Measurements from ENCODE around the gene RPL6.
"Not testable (repeated sequence)": the region's sequence is repeated elsewhere in the genome, so short reads cannot be mapped to it uniquely, and the experiment has no call there.

The RPL6 gene

GRCh38 chr12:112409064-112409905 is at the start of gene RPL6:
TSS of gene RPL6 (minus strand) at chr12:112409605. CDS start at chr12:112408656, 949 bp downstream.
- peak; percentile 63 for DNase-seq (ENCODE audit: low read depth)

- no peak for DNase-seq (ENCODE audit: low read depth)
Measured at GRCh38 chr12:112458751-112459150, 49.3 kb upstream of the RPL6 start.

GRCh38 chr12:112458330-112458729 is 48.9 kb upstream of the RPL6 start:
- DNase-seq (ENCODE audit: low read depth): no peak

- not testable (repeated sequence) for DNase-seq (ENCODE audit: low read depth)
Measured at GRCh38 chr12:112457142-112457541, 47.7 kb upstream of the RPL6 start.

GRCh38 chr12:112456029-112456428 is 46.6 kb upstream of the RPL6 start:
- no peak for DNase-seq (ENCODE audit: low read depth)

GRCh38 chr12:112450725-112451124 is 41.3 kb upstream of the RPL6 start:
- no peak for DNase-seq (ENCODE audit: low read depth)

- DNase-seq (ENCODE audit: low read depth): not testable (repeated sequence)
Measured at GRCh38 chr12:112448165-112448564, 38.8 kb upstream of the RPL6 start.

GRCh38 chr12:112447106-112447505 is 37.7 kb upstream of the RPL6 start:
- DNase-seq (ENCODE audit: low read depth): no peak

GRCh38 chr12:112446008-112446725 is 36.8 kb upstream of the RPL6 start:
- no peak for DNase-seq (ENCODE audit: low read depth)

- DNase-seq (ENCODE audit: low read depth): no peak
Measured at GRCh38 chr12:112443916-112444315, 34.5 kb upstream of the RPL6 start.

- DNase-seq (ENCODE audit: low read depth): not testable (repeated sequence)
Measured at GRCh38 chr12:112440653-112441052, 31.2 kb upstream of the RPL6 start.

- DNase-seq (ENCODE audit: low read depth): no peak
Measured at GRCh38 chr12:112439769-112440168, 30.4 kb upstream of the RPL6 start.

- not testable (repeated sequence) for DNase-seq (ENCODE audit: low read depth)
Measured at GRCh38 chr12:112438645-112439044, 29.2 kb upstream of the RPL6 start.

GRCh38 chr12:112433551-112433950 is 24.1 kb upstream of the RPL6 start:
- DNase-seq (ENCODE audit: low read depth): no peak

- DNase-seq (ENCODE audit: low read depth): no peak
Measured at GRCh38 chr12:112431965-112432364, 22.6 kb upstream of the RPL6 start.

- DNase-seq (ENCODE audit: low read depth): no peak
Measured at GRCh38 chr12:112430929-112431328, 21.5 kb upstream of the RPL6 start.

- DNase-seq (ENCODE audit: low read depth): no peak
Measured at GRCh38 chr12:112427760-112428159, 18.4 kb upstream of the RPL6 start.

GRCh38 chr12:112425582-112426382 is 16.4 kb upstream of the RPL6 start:
- DNase-seq (ENCODE audit: low read depth): no peak

GRCh38 chr12:112424126-112424525 is 14.7 kb upstream of the RPL6 start:
- DNase-seq (ENCODE audit: low read depth): no peak

GRCh38 chr12:112422531-112422930 is 13.1 kb upstream of the RPL6 start:
- DNase-seq (ENCODE audit: low read depth): no peak

GRCh38 chr12:112421363-112421762 is 12.0 kb upstream of the RPL6 start:
- no peak for DNase-seq (ENCODE audit: low read depth)

GRCh38 chr12:112420740-112421139 is 11.3 kb upstream of the RPL6 start:
- no peak for DNase-seq (ENCODE audit: low read depth)

All from T-helper 22 cell (primary cell).